ENCODE measurements around the gene SRGAP3.

GRCh38 chr3:8980756-8981257 is 268.6 kb downstream of the SRGAP3 start:
- TF ChIP-seq EGR1 (IDR thresholded peaks at IDR 0.05) (no peak), REST (IDR thresholded peaks at IDR 0.05; ENCODE audit: low read depth) (no peak), RAD21 (IDR thresholded peaks at IDR 0.05; ENCODE audit: low read depth) (no peak), YY1 (IDR thresholded peaks at IDR 0.05; ENCODE audit: low read depth) (no peak), CREB1 (IDR thresholded peaks at IDR 0.05; ENCODE audit: low read depth) (no peak), USF1 (IDR thresholded peaks at IDR 0.05) (no peak), EP300 (IDR thresholded peaks at IDR 0.05; ENCODE audit: borderline replicate concordance) (no peak), TCF12 (IDR thresholded peaks at IDR 0.05; ENCODE audit: low read depth) (no peak)
